GM23338 (cell line): Measurements from ENCODE around the gene MEMO1. TPM values are rescaled to one million over a fixed set of nuclear protein-coding genes. Genes with fewer than 3 reads are reported as not detected.
"Not testable (repeated sequence)": the region's sequence is repeated elsewhere in the genome, so short reads cannot be mapped to it uniquely, and the experiment has no call there.

Source experiments
- ATAC-seq: fragments of 200-7000 bp; cut with Tn5 transposase; 3 replicates; pipeline ENCODE4 v1.9.1; 2020
- DNase-seq: peaks from one replicate; pipeline ENCODE4 v3.0.0-alpha.2; 2015; ENCODE audit warnings: low spot score
- H2AFZ ChIP-seq: fragments of 200-600 bp; sonication (generic); 2 replicates; pipeline ENCODE4 v1.8.0; 2016; ENCODE audit warnings: antibody characterized with exemption, mild to moderate bottlenecking, moderate library complexity
- H3F3A ChIP-seq: fragments of 200-600 bp; sonication (generic); replicated peaks from 2 replicates; pipeline ENCODE4 v1.8.0; 2017; ENCODE audit warnings: antibody characterized with exemption, mixed run types, low read depth
- H3K27ac ChIP-seq: fragments of 200-600 bp; sonication (generic); 2 replicates; pipeline ENCODE4 v1.6.1; 2016; ENCODE audit warnings: low read depth
- H3K27me3 ChIP-seq: fragments of 200-600 bp; sonication (generic); 2 replicates; pipeline ENCODE4 v1.8.0; 2016; ENCODE audit warnings: mild to moderate bottlenecking, mixed run types, moderate library complexity; ENCODE audit not compliant: insufficient read depth
- H3K36me3 ChIP-seq: fragments of 200-600 bp; sonication (generic); 2 replicates; pipeline ENCODE4 v1.8.0; 2016; ENCODE audit warnings: mild to moderate bottlenecking; ENCODE audit not compliant: insufficient read depth
- H3K4me1 ChIP-seq: fragments of 200-600 bp; sonication (generic); 2 replicates; pipeline ENCODE4 v1.8.0; 2016; ENCODE audit warnings: mild to moderate bottlenecking, moderate library complexity; ENCODE audit not compliant: insufficient read depth
- H3K4me2 ChIP-seq: fragments of 200-600 bp; sonication (generic); 2 replicates; pipeline ENCODE4 v1.7.1; 2017; ENCODE audit warnings: mixed run types
- H3K4me3 ChIP-seq: fragments of 200-600 bp; sonication (generic); 2 replicates; pipeline ENCODE4 v1.6.1; 2016; ENCODE audit warnings: mixed run types
- H3K79me2 ChIP-seq: fragments of 200-600 bp; sonication (generic); replicated peaks from 2 replicates; pipeline ENCODE4 v1.8.0; 2017; ENCODE audit warnings: mild to moderate bottlenecking; ENCODE audit not compliant: insufficient read depth
- H3K9me2 ChIP-seq: fragments of 200-600 bp; sonication (generic); 2 replicates; pipeline ENCODE4 v1.8.0; 2017; ENCODE audit not compliant: insufficient read depth
- H4K20me1 ChIP-seq: fragments of 200-600 bp; sonication (generic); replicated peaks from 2 replicates; pipeline ENCODE4 v1.8.0; 2017; ENCODE audit warnings: mild to moderate bottlenecking; ENCODE audit not compliant: insufficient read depth
- H3K27ac Mint-ChIP-seq: 2 replicates; pipeline ENCODE4 v1.8.0; 2020; ENCODE audit warnings: inconsistent platforms, mild to moderate bottlenecking, moderate library complexity, mixed read lengths
- H3K27me3 Mint-ChIP-seq: 3 replicates; pipeline ENCODE4 v1.8.0; 2022; ENCODE audit warnings: low read depth, mild to moderate bottlenecking, moderate library complexity, mixed read lengths, inconsistent platforms; ENCODE audit not compliant: insufficient read depth, poor library complexity
- H3K36me3 Mint-ChIP-seq: 3 replicates; pipeline ENCODE4 v1.8.0; 2021; ENCODE audit warnings: low read depth, mild to moderate bottlenecking, inconsistent platforms, moderate library complexity, mixed read lengths
- H3K4me1 Mint-ChIP-seq: 3 replicates; pipeline ENCODE4 v1.8.0; 2020; ENCODE audit warnings: mild to moderate bottlenecking, inconsistent platforms, mixed read lengths
- H3K4me3 Mint-ChIP-seq: 3 replicates; pipeline ENCODE4 v1.8.0; 2021; ENCODE audit warnings: moderate library complexity, mild to moderate bottlenecking, inconsistent platforms, mixed read lengths
- H3K9me3 Mint-ChIP-seq: 3 replicates; pipeline ENCODE4 v1.8.0; 2020; ENCODE audit warnings: moderate library complexity, mild to moderate bottlenecking, inconsistent platforms, mixed read lengths
- ETS1 ChIP-seq: IDR thresholded peaks from 2 replicates; pipeline ENCODE4 v1.6.1; 2016; ENCODE audit warnings: antibody characterized with exemption
- EZH2phosphoT487 ChIP-seq: fragments of 200-600 bp; sonication (generic); IDR thresholded peaks from one replicate; pipeline ENCODE4 v1.8.1; 2018; ENCODE audit warnings: antibody characterized with exemption; ENCODE audit not compliant: unreplicated experiment
- JUNB ChIP-seq: IDR thresholded peaks from one replicate; pipeline ENCODE4 v1.6.1; 2016; ENCODE audit warnings: antibody characterized with exemption; ENCODE audit not compliant: unreplicated experiment
- NANOG ChIP-seq: IDR thresholded peaks from 2 replicates; pipeline ENCODE4 v1.6.1; 2016; ENCODE audit warnings: antibody characterized with exemption, borderline replicate concordance
- polyA plus RNA-seq: library from polyadenylated mRNA; unstranded; fragments of >200 nt; fragmentation: Nextera tagmentation; extraction: Ambion mirVana; gene quantifications from 2 replicates; pipeline ENCODE4 v1.2.1, GENCODE V29; 2016
- total RNA-seq: library from RNA; depleted of rRNA; stranded (reverse); fragments of >200 nt; shearing (Covaris generic); gene quantifications from 2 replicates; pipeline ENCODE4 v1.2.3, GENCODE V29; 2014

MEMO1 gene
- total and polyA plus RNA-seq, 2 experiments from 2014 or later, result 39.1 to 67.0 TPM

- Histone ChIP-seq H3K4me3 (no peak overlapping the region), H3K79me2 (no peaks in the 10 kb centered on the region), H3F3A (no peaks in the 10 kb centered on the region; the same call in 1 of the 2 replicates), H3K27me3 (no peaks in the 10 kb centered on the region), H3K27ac (no peak overlapping the region), H3K9me2 (no peaks in the 10 kb centered on the region), H3K4me2 (no peak overlapping the region), H3K36me3 (no peaks in the 10 kb centered on the region), H4K20me1 (no peaks in the 10 kb centered on the region), H2AFZ (no peak overlapping the region), H3K4me1 (peaks cover 8% of the 10 kb centered on the region; the same call in 1 of the 2 replicates)
- Mint-ChIP-seq H3K4me1 (peaks cover 11% of the 10 kb centered on the region; the same call in 2 of the 3 replicates), H3K4me3 (no peak overlapping the region), H3K9me3 (0 out of 3 replicates have a peak, but pooled peaks cover 2% of the 10 kb centered on the region), H3K27me3 (peaks cover 2% of the 10 kb centered on the region), H3K27ac (no peak overlapping the region), H3K36me3 (no peaks in the 10 kb centered on the region)
- ATAC-seq (no peak), DNase-seq (no peak)
- TF ChIP-seq NANOG (no peak), EZH2phosphoT487 (no peak), ETS1 (no peak)
Observed at GRCh38 chr2:32058130-32058529, 47.3 kb upstream of the MEMO1 start.

DNA sequence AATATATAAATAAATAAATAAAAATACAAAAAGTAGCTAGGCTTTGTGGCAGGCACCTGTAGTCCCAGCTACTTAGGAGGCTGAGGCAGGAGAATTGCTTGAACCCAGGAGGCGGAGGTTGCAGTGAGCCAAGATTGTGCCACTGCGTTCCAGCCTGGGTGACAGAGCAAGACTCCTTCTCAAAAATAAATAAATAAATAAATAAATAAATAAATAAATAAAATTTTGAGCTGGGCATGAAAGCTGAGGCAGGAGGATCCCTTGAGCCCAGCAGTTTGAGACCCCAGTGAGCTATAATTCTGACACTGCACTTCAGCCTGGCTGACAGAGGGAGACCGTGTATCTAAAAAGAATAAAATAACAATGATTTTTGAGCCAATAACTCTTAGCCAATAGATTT lies 43.8 kb upstream of the MEMO1 start:
- not testable (repeated sequence) for H3K4me2 ChIP-seq, H3K4me3 Mint-ChIP-seq, H3K4me1 ChIP-seq, H3K79me2 ChIP-seq, H3K4me3 ChIP-seq, H3K4me1 Mint-ChIP-seq, H4K20me1 ChIP-seq, H3K9me2 ChIP-seq, ATAC-seq, H3K36me3 ChIP-seq, H2AFZ ChIP-seq, H3K36me3 Mint-ChIP-seq, H3K27me3 Mint-ChIP-seq, H3F3A ChIP-seq, DNase-seq, H3K27me3 ChIP-seq, H3K27ac Mint-ChIP-seq, H3K27ac ChIP-seq, H3K9me3 Mint-ChIP-seq

- Histone ChIP-seq H2AFZ (peak overlapping the region; percentile 43; the same call in 1 of the 2 replicates), H3K27me3 (no peaks in the 10 kb centered on the region), H3K9me2 (no peaks in the 10 kb centered on the region), H3F3A (no peaks in the 10 kb centered on the region), H3K4me1 (no peaks in the 10 kb centered on the region), H3K4me3 (no peak overlapping the region), H3K4me2 (no peak overlapping the region), H4K20me1 (no peaks in the 10 kb centered on the region), H3K36me3 (no peaks in the 10 kb centered on the region), H3K27ac (no peak overlapping the region), H3K79me2 (no peaks in the 10 kb centered on the region)
- Mint-ChIP-seq H3K4me1 (no peaks in the 10 kb centered on the region), H3K4me3 (no peak overlapping the region), H3K36me3 (no peaks in the 10 kb centered on the region), H3K27ac (no peak overlapping the region), H3K9me3 (no peaks in the 10 kb centered on the region), H3K27me3 (peaks cover 3% of the 10 kb centered on the region)
- TF ChIP-seq EZH2phosphoT487, result no peak
- no peak for TF ChIP-seq JUNB
- DNase-seq, result no peak
- no peak for ATAC-seq
Observed at GRCh38 chr2:32051836-32052439, 41.1 kb upstream of the MEMO1 start.
